DND-41 (cell line): Measurements from ENCODE around the gene USP24.
A peak's percentile ranks its signal among the peaks of the same experiment; 100 is the strongest.

Experiments
- ATAC-seq: fragments of 200-7000 bp; cut with Tn5 transposase; 3 replicates; pipeline ENCODE4 v1.9.1; 2021; ENCODE audit warnings: low read depth; ENCODE audit not compliant: insufficient read depth
- DNase-seq: peaks from one replicate; pipeline ENCODE4 v3.0.0-alpha.2; 2020
- H2AFZ ChIP-seq: 2 replicates; pipeline ENCODE4 v1.6.0; 2012; ENCODE audit warnings: low read depth, low read length
- H3K27ac ChIP-seq: 2 replicates; pipeline ENCODE4 v1.5.1; 2012; ENCODE audit warnings: low read length, inconsistent platforms
- H3K27me3 ChIP-seq: fragments of 200-600 bp; sonication (generic); 2 replicates; pipeline ENCODE4 v1.6.0; 2012; ENCODE audit warnings: low read length, mild to moderate bottlenecking, inconsistent platforms; ENCODE audit not compliant: insufficient read depth, poor library complexity
- H3K36me3 ChIP-seq: 2 replicates; pipeline ENCODE4 v1.5.1; 2012; ENCODE audit warnings: low read length, inconsistent platforms; ENCODE audit not compliant: insufficient read depth
- H3K4me1 ChIP-seq: 2 replicates; pipeline ENCODE4 v1.5.1; 2012; ENCODE audit warnings: mild to moderate bottlenecking, low read length; ENCODE audit not compliant: insufficient read depth
- H3K4me2 ChIP-seq: 2 replicates; pipeline ENCODE4 v1.6.0; 2012; ENCODE audit warnings: mild to moderate bottlenecking, moderate library complexity, low read length, inconsistent platforms; ENCODE audit not compliant: insufficient read depth
- H3K4me3 ChIP-seq, 2 experiments: fragments of 200-600 bp in 1 of 2; shearing (Covaris generic) in 1 of 2; 2 replicates each; pipeline ENCODE4 v1.5.1; 2012 to 2016; ENCODE audit warnings: inconsistent platforms in 2 of 2, low read length in 2 of 2, mild to moderate bottlenecking in 2 of 2, low read depth in 1 of 2, moderate library complexity in 1 of 2
- H3K79me2 ChIP-seq: 2 replicates; pipeline ENCODE4 v1.6.0; 2012; ENCODE audit warnings: low read length, inconsistent platforms; ENCODE audit not compliant: insufficient read depth
- H3K9ac ChIP-seq: 2 replicates; pipeline ENCODE4 v1.6.0; 2012; ENCODE audit warnings: low read depth, mild to moderate bottlenecking, inconsistent platforms, low read length, moderate library complexity
- H3K9me3 ChIP-seq: 2 replicates; pipeline ENCODE4 v1.5.1; 2012; ENCODE audit warnings: low read length, moderate library complexity, mild to moderate bottlenecking, inconsistent platforms; ENCODE audit not compliant: insufficient read depth, severe bottlenecking
- H4K20me1 ChIP-seq: 2 replicates; pipeline ENCODE4 v1.6.0; 2012; ENCODE audit warnings: low read length; ENCODE audit not compliant: insufficient read depth
- CTCF ChIP-seq: IDR thresholded peaks from 2 replicates; pipeline ENCODE4 v1.5.1; 2012; ENCODE audit warnings: borderline replicate concordance, low read length, moderate library complexity, mild to moderate bottlenecking; ENCODE audit not compliant: poor library complexity, severe bottlenecking; ENCODE audit errors: extremely low read depth
- EZH2 ChIP-seq: IDR thresholded peaks from 3 replicates; pipeline ENCODE4 v1.6.1; 2012; ENCODE audit warnings: borderline replicate concordance, low read depth, mild to moderate bottlenecking, moderate library complexity, low read length, inconsistent platforms; ENCODE audit not compliant: severe bottlenecking

USP24 gene

GRCh38 chr1:55143684-55144083 lies 71.5 kb downstream of the USP24 start:
- Histone ChIP-seq H3K36me3 (peaks cover 89% of the 10 kb centered on the region), H2AFZ (no peak overlapping the region), H3K9me3 (no peaks in the 10 kb centered on the region), H3K79me2 (no peaks in the 10 kb centered on the region), H3K9ac (no peak overlapping the region), H3K27ac (no peak overlapping the region), H3K4me3 (no peak overlapping the region), H3K4me2 (no peak overlapping the region), H3K27me3 (no peaks in the 10 kb centered on the region), H3K4me1 (peaks cover 11% of the 10 kb centered on the region), H4K20me1 (no peaks in the 10 kb centered on the region)
- DNase-seq: no peak
- TF ChIP-seq EZH2: no peak
- TF ChIP-seq CTCF: peak; percentile 14
- no peak for ATAC-seq

- H3K4me1 ChIP-seq: peaks cover 11% of the 10 kb centered on the region
- no peaks in the 10 kb centered on the region for H3K9me3 ChIP-seq
- no peaks in the 10 kb centered on the region for H3K79me2 ChIP-seq
- no peak for TF ChIP-seq EZH2
- TF ChIP-seq CTCF: no peak
- no peaks in the 10 kb centered on the region for H4K20me1 ChIP-seq
- no peak overlapping the region for H3K27ac ChIP-seq
- no peaks in the 10 kb centered on the region for H3K27me3 ChIP-seq
- no peak overlapping the region for H3K9ac ChIP-seq
- no peak for ATAC-seq
- no peak overlapping the region for H2AFZ ChIP-seq
- H3K4me3 ChIP-seq: no peak overlapping the region
- no peak overlapping the region for H3K4me2 ChIP-seq
- no peak for DNase-seq
- H3K36me3 ChIP-seq: peaks cover 94% of the 10 kb centered on the region
These were observed 73.8 kb downstream of the USP24 start for GRCh38 chr1:55141295-55141893.

- Histone ChIP-seq H4K20me1 (no peaks in the 10 kb centered on the region), H2AFZ (no peak overlapping the region), H3K27ac (no peak overlapping the region), H3K27me3 (no peaks in the 10 kb centered on the region), H3K9ac (no peak overlapping the region), H3K4me3 (no peak overlapping the region), H3K9me3 (no peaks in the 10 kb centered on the region), H3K4me2 (no peak overlapping the region), H3K79me2 (no peaks in the 10 kb centered on the region), H3K36me3 (peaks cover 93% of the 10 kb centered on the region), H3K4me1 (peaks cover 11% of the 10 kb centered on the region)
- TF ChIP-seq EZH2 (no peak), CTCF (peak; percentile 84)
- ATAC-seq (peak; percentile 98), DNase-seq (peak; percentile 75)
These were observed 74.6 kb downstream of the USP24 start for GRCh38 chr1:55140546-55140983.
